Prostate gland (tissue), 1 donor: ENCODE results near the gene GCA.

Experiments
- POLR2A ChIP-seq: fragments of 450-650 bp; IDR thresholded peaks from one replicate; pipeline ENCODE4 v1.6.1; 2016; ENCODE audit warnings: antibody characterized with exemption, mild to moderate bottlenecking
- POLR2AphosphoS5 ChIP-seq: sonication (generic); formaldehyde crosslinking; IDR thresholded peaks from one replicate; pipeline ENCODE4 v1.6.1; 2017; ENCODE audit warnings: antibody characterized with exemption

- TF ChIP-seq POLR2AphosphoS5 (no peak), POLR2A (no peak)
These were observed 38.0 kb upstream of the GCA start for GRCh38 chr2:162305901-162306300.
